Measurements from ENCODE around the gene DEPDC7. TPM values are rescaled to one million over a fixed set of nuclear protein-coding genes. Genes with fewer than 3 reads are reported as not detected.

Gene DEPDC7
- total and polyA plus RNA-seq, 2 donors (not counting 1 experiment from before 2014, with no cell fraction given), result 0.07 TPM; not detected in 1

DNA sequence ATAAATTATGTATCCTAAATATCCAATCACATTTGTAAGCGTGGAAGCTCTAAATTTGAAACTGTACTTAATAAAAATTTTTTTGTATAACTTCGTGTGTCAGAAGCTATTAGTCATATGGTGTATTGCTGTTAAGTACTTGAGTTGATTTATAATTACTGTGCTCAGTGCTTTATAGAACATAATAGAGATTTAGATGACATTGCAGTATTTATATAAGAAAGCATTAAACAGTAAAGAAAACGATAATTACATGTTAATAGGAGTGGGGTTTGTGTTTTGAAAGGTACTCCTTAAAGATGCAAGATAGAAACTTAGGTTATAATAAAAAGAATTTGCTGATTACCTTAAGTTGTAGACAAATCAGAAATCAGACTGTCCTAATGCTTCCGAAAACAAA is 17.8 kb downstream of the DEPDC7 start:
- ChIA-PET POLR2A (no interaction called here), CTCF (no interaction called here)
- TF ChIP-seq, protein P1, sequence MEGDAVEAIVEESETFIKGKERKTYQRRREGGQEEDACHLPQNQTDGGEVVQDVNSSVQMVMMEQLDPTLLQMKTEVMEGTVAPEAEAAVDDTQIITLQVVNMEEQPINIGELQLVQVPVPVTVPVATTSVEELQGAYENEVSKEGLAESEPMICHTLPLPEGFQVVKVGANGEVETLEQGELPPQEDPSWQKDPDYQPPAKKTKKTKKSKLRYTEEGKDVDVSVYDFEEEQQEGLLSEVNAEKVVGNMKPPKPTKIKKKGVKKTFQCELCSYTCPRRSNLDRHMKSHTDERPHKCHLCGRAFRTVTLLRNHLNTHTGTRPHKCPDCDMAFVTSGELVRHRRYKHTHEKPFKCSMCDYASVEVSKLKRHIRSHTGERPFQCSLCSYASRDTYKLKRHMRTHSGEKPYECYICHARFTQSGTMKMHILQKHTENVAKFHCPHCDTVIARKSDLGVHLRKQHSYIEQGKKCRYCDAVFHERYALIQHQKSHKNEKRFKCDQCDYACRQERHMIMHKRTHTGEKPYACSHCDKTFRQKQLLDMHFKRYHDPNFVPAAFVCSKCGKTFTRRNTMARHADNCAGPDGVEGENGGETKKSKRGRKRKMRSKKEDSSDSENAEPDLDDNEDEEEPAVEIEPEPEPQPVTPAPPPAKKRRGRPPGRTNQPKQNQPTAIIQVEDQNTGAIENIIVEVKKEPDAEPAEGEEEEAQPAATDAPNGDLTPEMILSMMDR (IDR thresholded peaks at IDR 0.05), result no peak
- no peak for TF ChIP-seq EZH2 (IDR thresholded peaks at IDR 0.05; ENCODE audit: borderline replicate concordance, insufficient read depth, low read depth, low read length, poor library complexity, severe bottlenecking)
- intact Hi-C loops (cut with micrococcal nuclease), result no loop called here
- no peak overlapping the region for H3K27ac ChIP-seq (ENCODE audit: low read length in 2 of 2)
- H2AFZ ChIP-seq (ENCODE audit: insufficient read depth, low read depth, low read length, poor library complexity, severe bottlenecking), result no peak overlapping the region
- peaks cover 1% of the 10 kb centered on the region for H3K79me2 ChIP-seq (ENCODE audit: control insufficient read depth, insufficient read depth, low read length)
- H3K4me1 ChIP-seq (ENCODE audit: control insufficient read depth in 2 of 2, insufficient read depth in 2 of 2, low read length in 2 of 2), result peaks cover 0 to under 1% of the 10 kb centered on the region in 2 donors
- no peaks in the 10 kb centered on the region for H3K9me3 ChIP-seq (ENCODE audit: control extremely low read depth in 1 of 3, control insufficient read depth in 2 of 3, insufficient read depth in 1 of 3, low read length in 2 of 3)
- H3K27me3 ChIP-seq (replicated peaks in 1 of 4; ENCODE audit: control extremely low read depth in 1 of 4, control insufficient read depth in 3 of 4, insufficient read depth in 4 of 4, low read length in 3 of 4), result no peaks in the 10 kb centered on the region
- Mint-ChIP-seq H3K4me1 (no peaks in the 10 kb centered on the region), H3K27ac (no peak overlapping the region), H3K9me3 (ENCODE audit: insufficient read depth) (no peaks in the 10 kb centered on the region), H3K4me3 (no peak overlapping the region), H3K27me3 (peaks cover 15% of the 10 kb centered on the region)
- no peak overlapping the region for H3K4me2 ChIP-seq (replicated peaks; ENCODE audit: low read depth, low read length, poor library complexity, severe bottlenecking)
- no peaks in the 10 kb centered on the region for H4K20me1 ChIP-seq (ENCODE audit: control insufficient read depth, insufficient read depth, low read length, poor library complexity, severe bottlenecking)
- DNase-seq, result no peak
- H3K9ac ChIP-seq (ENCODE audit: low read length), result no peak overlapping the region
- H3K36me3 ChIP-seq (replicated peaks in 1 of 2; ENCODE audit: control extremely low read depth in 1 of 2, control insufficient read depth in 1 of 2, extremely low read depth in 1 of 2, insufficient read depth in 2 of 2, low read length in 1 of 2), result no peaks in the 10 kb centered on the region
- no peak overlapping the region for H3K4me3 ChIP-seq (ENCODE audit: control extremely low read depth in 1 of 5, extremely low read depth in 1 of 5, insufficient read depth in 1 of 5, low read depth in 2 of 5, low read length in 4 of 5)
- no CpG with 5 or more reads among the region's 4 CpGs for WGBS (ENCODE audit: insufficient coverage)
- no peak for ATAC-seq (ENCODE audit: low read depth)

DNA sequence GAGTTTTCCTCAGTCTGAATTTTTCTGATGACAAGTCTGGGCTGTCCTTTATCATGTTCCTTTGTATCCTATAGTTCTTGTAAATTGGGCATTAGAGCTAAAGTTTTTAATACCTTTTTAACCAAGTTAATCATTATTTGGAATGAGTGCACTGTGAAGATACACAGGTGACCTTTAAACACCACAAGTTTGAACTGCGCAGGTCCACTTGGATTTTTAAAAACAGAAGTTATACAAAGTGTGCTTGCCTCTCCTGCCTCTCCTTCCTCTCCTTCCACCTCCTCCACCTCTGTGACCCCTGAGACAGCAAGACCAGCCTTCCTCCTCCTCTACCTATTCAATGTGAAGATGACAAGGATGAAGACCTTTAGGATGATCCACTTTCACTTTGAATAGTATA is 19.3 kb downstream of the DEPDC7 start:
- no peak overlapping the region for H3K4me2 ChIP-seq (replicated peaks; ENCODE audit: low read depth, low read length, poor library complexity, severe bottlenecking)
- POLR2A ChIA-PET, result no interaction called here

More for the DNA sequence above, 19.3 kb downstream of the DEPDC7 start:
- Mint-ChIP-seq H3K9me3 (ENCODE audit: insufficient read depth) (no peaks in the 10 kb centered on the region), H3K4me1 (peaks cover 5% of the 10 kb centered on the region), H3K27me3 (peaks cover 15% of the 10 kb centered on the region), H3K27ac (no peak overlapping the region), H3K4me3 (no peak overlapping the region)
- intact Hi-C loops (cut with micrococcal nuclease), result loop anchor here (5.0 kb wide), 1 partner anchor 1882 kb away; the partner anchor contains the start of genes APIP and PDHX
- H2AFZ ChIP-seq (ENCODE audit: insufficient read depth, low read depth, low read length, poor library complexity, severe bottlenecking), result no peak overlapping the region
- H4K20me1 ChIP-seq (ENCODE audit: control insufficient read depth, insufficient read depth, low read length, poor library complexity, severe bottlenecking), result no peaks in the 10 kb centered on the region
- no peaks in the 10 kb centered on the region for H3K27me3 ChIP-seq (replicated peaks in 1 of 4; ENCODE audit: control extremely low read depth in 1 of 4, control insufficient read depth in 3 of 4, insufficient read depth in 4 of 4, low read length in 3 of 4)
- H3K79me2 ChIP-seq (ENCODE audit: control insufficient read depth, insufficient read depth, low read length), result peaks cover 6% of the 10 kb centered on the region
- no peak overlapping the region for H3K9ac ChIP-seq (ENCODE audit: low read length)
- no peaks in the 10 kb centered on the region for H3K9me3 ChIP-seq (ENCODE audit: control extremely low read depth in 1 of 3, control insufficient read depth in 2 of 3, insufficient read depth in 1 of 3, low read length in 2 of 3)
- TF ChIP-seq, protein P1 (IDR thresholded peaks at IDR 0.05), result no peak
- TF ChIP-seq EZH2 (IDR thresholded peaks at IDR 0.05; ENCODE audit: borderline replicate concordance, insufficient read depth, low read depth, low read length, poor library complexity, severe bottlenecking), result no peak
- no peak for DNase-seq
- CTCF ChIA-PET, result no interaction called here
- no peaks in the 10 kb centered on the region for H3K36me3 ChIP-seq (replicated peaks in 1 of 2; ENCODE audit: control extremely low read depth in 1 of 2, control insufficient read depth in 1 of 2, extremely low read depth in 1 of 2, insufficient read depth in 2 of 2, low read length in 1 of 2)
- no peak overlapping the region for H3K27ac ChIP-seq (ENCODE audit: low read length in 2 of 2)
- peaks cover 0 to 6% of the 10 kb centered on the region in 2 donors for H3K4me1 ChIP-seq (ENCODE audit: control insufficient read depth in 2 of 2, insufficient read depth in 2 of 2, low read length in 2 of 2)
- no peak overlapping the region for H3K4me3 ChIP-seq (ENCODE audit: control extremely low read depth in 1 of 5, extremely low read depth in 1 of 5, insufficient read depth in 1 of 5, low read depth in 2 of 5, low read length in 4 of 5)
- WGBS (ENCODE audit: insufficient coverage), result no CpG with 5 or more reads among the region's 1 CpG
- no peak for ATAC-seq (ENCODE audit: low read depth)

All from B cell (primary cell).